Frontal cortex (tissue), 4 donors: Measurements from ENCODE around the gene NUDCD3. TPM values are rescaled to one million over a fixed set of nuclear protein-coding genes. Genes with fewer than 3 reads are reported as not detected.
"Not testable (repeated sequence)": the region's sequence is repeated elsewhere in the genome, so short reads cannot be mapped to it uniquely, and the experiment has no call there.

Experiments
- DNase-seq, 2 donors: peaks; one replicate each; pipeline ENCODE4 v3.0.0; 2012; ENCODE audit warnings: low spot score in 2 of 2
- FAIRE-seq: peaks from 2 replicates; lab custom pipeline; 2012; peaks lifted over from hg19 to GRCh38; lab: Jason Lieb, UNC
- total RNA-seq: library from RNA; depleted of rRNA; stranded (reverse); fragments of >200 nt; gene quantifications from one replicate; pipeline ENCODE4 v1.2.3, GENCODE V29; 2014
- donor health status: control.
- donor health status: control.
- donor health status: control.

Gene NUDCD3
- total RNA-seq, 1 donor from 2014 or later, result 110 TPM

GRCh38 chr7:44455155-44455554 is 35.3 kb downstream of the NUDCD3 start:
- FAIRE-seq (no peak), DNase-seq (no peak)

- FAIRE-seq (no peak), DNase-seq (no peak)
These were observed 36.1 kb downstream of the NUDCD3 start for GRCh38 chr7:44454348-44454747.

GRCh38 chr7:44451123-44451522 is 39.3 kb downstream of the NUDCD3 start:
- no peak for FAIRE-seq

GRCh38 chr7:44449584-44449928 is 40.9 kb downstream of the NUDCD3 start:
- no peak for FAIRE-seq
- DNase-seq, result no peak

More at GRCh38 chr7:44451123-44451522, 39.3 kb downstream of the NUDCD3 start:
- no peak for DNase-seq

- DNase-seq, result no peak
- no peak for FAIRE-seq
These were observed 41.4 kb downstream of the NUDCD3 start for GRCh38 chr7:44448922-44449583.

- FAIRE-seq, result no peak
- no peak for DNase-seq
These were observed 42.5 kb downstream of the NUDCD3 start for GRCh38 chr7:44447874-44448425.

- FAIRE-seq, result no peak
- DNase-seq, result peak; percentile 28 to 38
These were observed 44.3 kb downstream of the NUDCD3 start for GRCh38 chr7:44445986-44446671.

GRCh38 chr7:44441079-44441478 is 49.4 kb downstream of the NUDCD3 start:
- FAIRE-seq, result no peak
- DNase-seq, result no peak

- FAIRE-seq, result no peak
- no peak for DNase-seq
These were observed 49.8 kb downstream of the NUDCD3 start for GRCh38 chr7:44440577-44441078.

GRCh38 chr7:44439926-44440325 is 50.5 kb downstream of the NUDCD3 start:
- DNase-seq, result no peak
- FAIRE-seq, result no peak

GRCh38 chr7:44438816-44439215 is 51.6 kb downstream of the NUDCD3 start:
- FAIRE-seq (no peak), DNase-seq (no peak)

GRCh38 chr7:44434201-44434600 is 56.3 kb downstream of the NUDCD3 start:
- no peak for FAIRE-seq
- DNase-seq, result no peak

- no peak for FAIRE-seq
These were observed 57.0 kb downstream of the NUDCD3 start for GRCh38 chr7:44433255-44434022.

GRCh38 chr7:44432381-44432977 is 58.0 kb downstream of the NUDCD3 start:
- no peak for DNase-seq
- no peak for FAIRE-seq

More at GRCh38 chr7:44433255-44434022, 57.0 kb downstream of the NUDCD3 start:
- DNase-seq, result no peak

GRCh38 chr7:44431091-44431608 is 59.3 kb downstream of the NUDCD3 start:
- FAIRE-seq (no peak), DNase-seq (peak in 1 of 2 donors; percentile 38)

GRCh38 chr7:44430054-44430453 is 60.4 kb downstream of the NUDCD3 start:
- FAIRE-seq, result no peak
- DNase-seq, result no peak

GRCh38 chr7:44424762-44425161 is 65.7 kb downstream of the NUDCD3 start:
- DNase-seq, FAIRE-seq: not testable (repeated sequence)

GRCh38 chr7:44416941-44417340 is 73.5 kb downstream of the NUDCD3 start:
- DNase-seq, result no peak
- FAIRE-seq, result no peak

- DNase-seq (no peak), FAIRE-seq (no peak)
These were observed 74.9 kb downstream of the NUDCD3 start for GRCh38 chr7:44415510-44415909.

GRCh38 chr7:44415047-44415446 is 75.4 kb downstream of the NUDCD3 start:
- FAIRE-seq, result no peak

More at GRCh38 chr7:44415047-44415446, 75.4 kb downstream of the NUDCD3 start:
- no peak for DNase-seq
